ENCODE data around the gene ITGA1.

Gene ITGA1

DNA sequence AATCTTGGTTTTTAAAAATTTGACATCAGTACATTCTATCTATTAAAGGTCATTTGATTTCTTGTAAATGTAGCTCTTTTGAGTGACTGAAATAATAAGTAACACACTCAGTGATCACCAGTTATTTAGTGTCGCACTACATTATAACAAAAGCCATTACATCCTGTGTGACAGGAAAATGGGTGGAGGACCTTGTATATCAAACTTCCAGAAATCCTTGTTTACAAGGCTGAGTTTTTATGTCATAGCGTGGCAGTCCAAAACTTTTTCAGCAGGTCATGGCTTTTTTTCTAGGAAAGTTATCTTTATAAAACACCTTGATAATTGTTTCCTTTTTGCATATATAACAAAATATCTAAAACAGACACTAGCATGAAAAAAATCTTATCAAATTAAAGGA is 14.4 kb upstream of the ITGA1 start:
- no peak for DNase-seq

GRCh38 chr5:52774005-52774410 is 13.7 kb upstream of the ITGA1 start:
- no peak for DNase-seq

DNA sequence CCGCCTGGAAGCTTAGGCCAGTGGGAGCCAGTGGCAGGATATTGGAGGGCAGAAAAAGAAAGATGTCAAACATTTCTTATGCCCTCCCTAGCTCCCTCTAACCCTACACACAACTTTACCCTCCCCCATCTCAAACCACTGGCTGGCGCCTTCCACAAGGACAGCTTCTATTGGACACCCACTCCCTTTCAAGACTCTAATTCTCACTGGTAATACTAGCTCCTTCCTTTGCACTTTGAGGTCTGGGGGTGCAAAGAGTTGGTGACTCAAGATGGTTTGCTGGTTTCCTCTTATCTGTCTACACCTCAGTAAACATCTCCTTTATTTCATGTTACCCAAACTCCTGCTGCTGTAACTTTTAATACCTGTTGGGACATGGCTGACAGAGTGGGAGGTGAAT is 11.6 kb upstream of the ITGA1 start:
- DNase-seq = no peak

GRCh38 chr5:52777186-52777585 is 10.5 kb upstream of the ITGA1 start:
- no peak for DNase-seq

GRCh38 chr5:52778781-52779180 is 8.9 kb upstream of the ITGA1 start:
- DNase-seq = no peak

DNA sequence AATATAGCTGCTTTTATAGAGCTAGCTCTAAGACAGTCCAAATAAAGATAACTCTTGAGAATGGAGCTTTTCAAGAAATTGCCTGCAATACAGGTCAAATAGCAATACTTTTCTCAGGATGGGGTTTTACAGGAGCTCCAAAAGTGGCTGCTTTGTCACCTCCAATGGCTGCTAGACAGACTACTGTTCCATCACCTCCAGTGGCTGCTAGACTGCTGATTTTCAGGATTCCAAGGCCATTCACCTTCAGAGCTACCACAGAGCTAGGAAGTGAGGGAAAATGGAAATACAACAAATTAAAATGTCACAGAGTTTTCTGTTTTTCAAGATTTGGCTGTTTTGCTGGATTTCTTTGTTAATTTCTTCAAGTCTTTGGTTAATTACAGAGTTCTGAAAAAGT is 8.5 kb upstream of the ITGA1 start:
- DNase-seq = no peak

- no peak for DNase-seq
These were observed 4.3 kb upstream of the ITGA1 start for GRCh38 chr5:52783226-52783959.

DNA sequence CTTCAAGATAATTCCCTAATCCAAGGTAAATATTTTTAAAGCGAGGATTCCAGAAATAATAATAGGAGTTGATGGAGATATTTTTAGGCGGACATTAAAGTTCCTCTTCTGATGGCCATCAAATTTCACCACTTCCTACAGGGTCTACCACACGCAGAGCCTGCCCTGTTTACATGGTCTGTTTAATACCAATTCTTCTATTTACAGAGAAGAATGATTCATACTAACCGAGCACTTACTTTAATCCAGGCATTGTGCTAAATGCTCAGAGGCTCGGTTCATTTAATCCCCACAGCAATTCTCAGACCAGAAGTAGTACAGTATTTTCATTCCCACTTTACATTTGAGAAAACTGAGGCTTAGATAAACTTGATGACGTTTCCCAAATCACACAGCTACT is 3.0 kb upstream of the ITGA1 start:
- DNase-seq = no peak

- no peak for DNase-seq
These were observed 1.3 kb upstream of the ITGA1 start for GRCh38 chr5:52786391-52786790.

GRCh38 chr5:52786949-52787599 is 642 bp upstream of the ITGA1 start:
- no peak for DNase-seq

DNA sequence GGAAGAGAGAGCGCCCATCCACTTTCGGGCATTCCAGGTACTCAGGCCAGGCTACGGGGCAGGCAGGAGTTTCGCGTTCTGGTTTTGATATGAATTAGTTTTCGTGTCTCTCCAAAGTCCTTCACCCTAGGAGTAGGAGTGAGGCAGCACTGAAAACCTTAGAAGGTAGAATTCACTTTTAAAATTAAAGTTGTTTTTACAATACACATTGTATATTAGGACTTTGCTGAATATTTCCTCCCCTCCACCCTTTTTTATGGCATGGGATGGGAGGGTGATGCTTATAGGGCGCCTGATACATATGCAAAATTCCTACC is 747 bp downstream of the ITGA1 start:
- DNase-seq = no peak

GRCh38 chr5:52789378-52789777 is 1.7 kb downstream of the ITGA1 start:
- DNase-seq = no peak

DNA sequence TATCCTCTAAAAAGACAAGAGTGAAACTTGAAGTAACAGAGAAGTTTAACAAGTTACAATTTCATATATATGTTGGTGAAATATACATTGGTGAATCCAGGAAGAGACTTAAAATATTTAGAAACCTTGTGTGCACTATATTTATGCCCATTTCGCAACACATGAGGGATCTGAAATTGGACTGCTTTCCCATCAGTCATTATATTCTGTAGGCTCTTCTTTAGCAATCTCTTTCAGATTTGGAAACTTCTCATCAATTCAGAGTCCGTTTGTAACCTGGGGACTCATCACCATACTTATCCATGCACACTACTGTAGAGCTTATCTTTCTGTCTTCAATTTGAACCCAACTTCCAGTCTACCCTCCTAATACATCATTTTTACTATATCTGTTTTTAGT is 2.1 kb downstream of the ITGA1 start:
- no peak for DNase-seq

- DNase-seq = no peak
These were observed 3.6 kb downstream of the ITGA1 start for GRCh38 chr5:52791366-52791765.

DNA sequence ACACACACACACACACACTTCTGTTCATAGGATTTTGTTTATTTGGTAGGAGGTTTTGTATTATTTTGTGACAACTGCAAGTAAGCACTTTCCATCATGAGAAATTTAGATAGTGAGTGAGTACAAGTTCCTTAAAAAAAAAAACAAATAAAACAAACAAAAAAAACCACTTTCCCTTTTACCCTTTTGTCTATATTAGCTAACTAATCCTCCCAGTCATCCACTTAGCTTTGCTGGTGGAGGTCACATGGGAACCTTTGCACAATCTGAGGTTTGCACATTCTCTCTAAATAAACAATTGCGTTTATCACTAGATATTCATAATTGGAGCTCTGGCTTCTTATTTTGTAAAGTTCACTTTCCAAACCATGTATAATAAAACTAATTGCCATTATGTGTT is 6.8 kb downstream of the ITGA1 start:
- DNase-seq = no peak

DNA sequence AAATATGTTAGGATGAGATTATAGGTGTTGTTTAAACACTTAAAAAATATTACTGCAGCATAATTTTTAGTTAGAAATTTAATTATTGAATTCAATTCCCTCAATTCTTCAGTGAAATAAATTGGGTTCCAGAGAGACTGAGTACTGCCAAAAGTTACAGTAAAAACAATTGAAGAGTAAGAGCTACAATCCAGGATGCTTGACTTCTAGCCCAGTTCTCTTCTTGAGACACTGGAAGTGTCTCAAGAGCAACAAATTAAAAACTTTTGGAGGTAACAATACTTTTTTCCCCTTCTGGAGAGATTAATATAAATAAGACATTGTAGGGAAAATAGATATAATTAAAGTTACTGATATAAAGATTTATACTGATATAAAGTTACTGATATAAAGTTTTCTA is 8.3 kb downstream of the ITGA1 start:
- DNase-seq = no peak

GRCh38 chr5:52796516-52797103 is 8.9 kb downstream of the ITGA1 start:
- no peak for DNase-seq

- no peak for DNase-seq
These were observed 11.2 kb downstream of the ITGA1 start for GRCh38 chr5:52798938-52799337.

DNA sequence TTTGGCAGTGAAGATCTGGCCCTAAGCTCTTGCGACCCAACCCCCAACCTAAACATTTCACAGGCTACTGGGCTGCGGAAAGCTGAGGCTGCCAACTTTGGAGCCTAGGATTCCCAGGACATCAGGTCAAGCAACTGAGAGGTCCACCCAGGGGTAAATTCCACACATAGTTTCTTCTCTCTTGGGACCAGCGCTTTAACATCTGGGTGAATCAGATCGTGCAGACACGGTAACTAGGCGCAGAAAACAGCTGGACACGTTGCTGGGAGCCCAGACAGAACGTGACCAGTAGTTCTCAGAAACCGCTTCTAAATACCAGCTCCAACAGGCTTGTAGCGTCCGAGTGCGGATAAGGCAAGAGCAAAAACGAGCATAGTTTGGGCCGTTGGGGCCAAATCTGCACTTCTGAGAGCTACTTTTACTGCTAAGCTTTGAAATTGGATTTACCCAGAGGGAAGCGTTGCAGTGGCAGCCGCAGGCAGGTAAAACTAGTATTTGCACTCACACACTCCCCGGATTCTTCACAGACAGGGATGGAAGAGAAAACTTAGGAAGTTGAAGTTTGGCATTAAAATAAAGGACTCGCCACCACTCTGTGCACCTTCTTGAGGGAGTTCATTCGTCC is 11.8 kb downstream of the ITGA1 start:
- peak; percentile 93 for DNase-seq

DNA sequence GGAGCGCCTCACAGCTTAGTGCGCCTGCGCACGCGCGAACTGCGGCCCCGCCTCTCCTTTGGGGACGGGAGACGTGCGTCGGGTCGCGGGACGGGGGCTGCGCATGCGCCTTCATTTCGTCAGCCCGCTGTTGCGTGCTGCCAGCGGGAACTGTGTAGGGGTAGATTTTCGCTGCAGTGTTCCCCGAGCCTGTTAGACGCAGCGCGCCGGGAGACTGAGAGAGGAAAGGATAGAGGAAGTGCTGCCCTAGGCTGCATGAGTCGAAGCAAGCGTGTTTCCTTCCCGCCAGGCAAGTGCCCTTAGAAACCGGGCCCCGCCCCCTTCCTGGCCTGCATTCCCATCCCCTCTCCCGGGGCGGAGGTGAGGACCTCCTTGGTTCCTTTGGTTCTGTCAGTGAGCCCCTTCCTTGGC is 12.3 kb downstream of the ITGA1 start:
- DNase-seq = peak; percentile 94

DNA sequence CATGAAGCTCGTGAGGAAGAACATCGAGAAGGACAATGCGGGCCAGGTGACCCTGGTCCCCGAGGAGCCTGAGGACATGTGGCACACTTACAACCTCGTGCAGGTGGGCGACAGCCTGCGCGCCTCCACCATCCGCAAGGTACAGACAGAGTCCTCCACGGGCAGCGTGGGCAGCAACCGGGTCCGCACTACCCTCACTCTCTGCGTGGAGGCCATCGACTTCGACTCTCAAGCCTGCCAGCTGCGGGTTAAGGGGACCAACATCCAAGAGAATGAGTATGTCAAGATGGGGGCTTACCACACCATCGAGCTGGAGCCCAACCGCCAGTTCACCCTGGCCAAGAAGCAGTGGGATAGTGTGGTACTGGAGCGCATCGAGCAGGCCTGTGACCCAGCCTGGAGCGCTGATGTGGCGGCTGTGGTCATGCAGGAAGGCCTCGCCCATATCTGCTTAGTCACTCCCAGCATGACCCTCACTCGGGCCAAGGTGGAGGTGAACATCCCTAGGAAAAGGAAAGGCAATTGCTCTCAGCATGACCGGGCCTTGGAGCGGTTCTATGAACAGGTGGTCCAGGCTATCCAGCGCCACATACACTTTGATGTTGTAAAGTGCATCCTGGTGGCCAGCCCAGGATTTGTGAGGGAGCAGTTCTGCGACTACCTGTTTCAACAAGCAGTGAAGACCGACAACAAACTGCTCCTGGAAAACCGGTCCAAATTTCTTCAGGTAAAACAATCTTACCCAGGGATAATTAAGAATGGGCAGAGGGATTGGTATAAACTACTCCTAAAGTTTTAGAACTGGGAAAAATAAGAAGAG is 12.9 kb downstream of the ITGA1 start:
- DNase-seq = peak; percentile 68

DNA sequence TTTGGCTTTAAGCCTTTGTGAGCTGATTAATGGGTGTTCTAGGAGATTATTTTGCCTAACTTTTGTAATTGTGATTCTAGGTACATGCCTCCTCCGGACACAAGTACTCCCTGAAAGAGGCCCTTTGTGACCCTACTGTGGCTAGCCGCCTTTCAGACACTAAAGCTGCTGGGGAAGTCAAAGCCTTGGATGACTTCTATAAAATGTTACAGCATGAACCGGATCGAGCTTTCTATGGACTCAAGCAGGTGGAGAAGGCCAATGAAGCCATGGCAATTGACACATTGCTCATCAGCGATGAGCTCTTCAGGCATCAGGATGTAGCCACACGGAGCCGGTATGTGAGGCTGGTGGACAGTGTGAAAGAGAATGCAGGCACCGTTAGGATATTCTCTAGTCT is 13.6 kb downstream of the ITGA1 start:
- no peak for DNase-seq

DNA sequence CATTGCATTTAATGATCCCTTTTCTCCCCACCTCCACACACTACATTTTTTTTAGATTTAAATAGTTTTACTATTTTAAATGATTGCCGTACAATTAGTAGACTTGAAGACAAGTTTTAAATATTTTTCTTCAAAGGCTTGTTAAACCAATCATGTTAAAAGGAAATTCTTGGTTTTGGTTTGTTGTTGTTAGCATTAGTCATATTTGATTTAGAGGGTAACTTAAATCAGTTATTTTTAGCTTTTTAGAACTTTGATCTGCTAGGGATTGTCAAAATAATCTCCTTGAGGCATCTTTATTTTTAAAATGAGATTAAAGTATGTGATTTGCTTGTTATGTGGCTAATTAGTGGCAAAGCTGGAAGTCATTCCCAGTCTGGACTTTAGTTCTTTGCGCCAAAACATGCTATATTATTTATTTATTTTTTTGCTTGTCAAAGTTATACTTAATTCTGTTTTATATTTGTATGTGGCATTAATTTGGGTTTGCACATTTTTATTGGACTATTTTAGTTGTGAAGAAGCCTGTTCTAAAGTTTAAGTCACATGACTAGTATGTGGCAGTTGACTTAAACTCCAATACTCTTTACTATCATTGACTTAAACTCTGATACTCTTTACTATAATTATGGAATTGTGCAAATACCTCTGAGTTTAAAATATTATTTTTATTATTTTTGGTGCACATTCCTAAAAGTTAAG is 14.7 kb downstream of the ITGA1 start:
- DNase-seq = no peak

Measured in fibroblast of upper back skin (primary cell).